Measurements from ENCODE around the gene RXFP2.

The RXFP2 gene

GRCh38 chr13:31824705-31825517 is 85.6 kb downstream of the RXFP2 start:
- peak in 2 of 51 donors; percentile 1 to 25 for DNase-seq

DNA sequence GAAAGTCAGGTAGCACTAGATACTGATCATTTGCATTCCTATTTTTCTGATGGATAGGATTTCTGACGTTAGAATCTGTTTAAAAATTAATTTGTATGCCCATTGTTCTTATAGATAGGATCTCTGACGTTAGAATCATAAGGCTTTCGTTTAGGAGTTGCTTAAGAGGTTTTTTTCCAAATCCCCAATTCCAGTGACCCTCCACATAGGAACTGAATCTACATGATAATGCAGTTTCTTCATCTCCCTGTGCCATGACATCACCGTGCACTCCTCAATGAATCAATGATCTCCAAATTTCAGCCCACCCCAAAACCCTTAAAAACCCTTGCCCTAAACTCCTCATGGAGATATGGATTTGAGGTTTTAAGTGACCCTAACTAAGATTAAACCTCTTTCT is 87.2 kb downstream of the RXFP2 start:
- no peak for DNase-seq

GRCh38 chr13:31827707-31828106 is 88.4 kb downstream of the RXFP2 start:
- DNase-seq, result no peak

DNA sequence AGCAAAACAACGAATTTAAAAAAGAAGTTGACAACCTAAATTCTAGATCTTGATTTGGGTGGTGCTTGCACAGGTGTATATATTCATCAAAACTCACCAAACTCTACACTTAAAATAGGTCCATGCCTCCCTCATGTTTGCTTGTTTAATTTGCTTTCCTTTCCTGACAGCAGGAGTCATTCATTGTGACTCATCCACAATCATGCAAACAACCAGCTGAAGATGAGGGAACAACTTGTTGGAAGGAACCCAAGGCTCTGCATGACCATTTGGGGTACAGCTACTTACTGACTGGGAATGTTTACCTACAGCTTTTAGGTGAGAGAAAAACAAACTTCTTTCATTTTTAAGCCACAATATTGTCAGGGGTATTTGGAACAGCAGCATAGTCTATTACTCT is 96.6 kb downstream of the RXFP2 start:
- no peak for DNase-seq

DNA sequence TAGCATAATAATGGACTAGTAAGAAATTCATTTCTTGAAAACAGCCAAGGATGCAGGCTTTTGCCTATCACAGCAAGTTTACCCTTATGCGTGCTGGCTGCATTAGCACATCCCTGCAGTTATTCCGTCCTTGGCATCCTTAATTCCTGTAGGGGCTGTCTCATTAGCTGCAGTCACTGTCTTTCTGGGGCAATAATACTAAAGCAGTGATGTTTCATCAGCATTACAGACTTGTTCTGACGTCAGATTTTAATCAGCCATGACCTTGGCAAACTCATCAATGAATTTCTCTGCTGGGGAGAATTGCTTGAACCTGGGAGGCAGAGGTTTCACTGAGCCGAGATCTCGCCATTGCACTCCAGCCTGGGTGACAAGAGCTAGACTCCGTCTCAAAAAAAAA is 103.7 kb downstream of the RXFP2 start:
- no peak for DNase-seq

GRCh38 chr13:31846182-31846938 is 107.0 kb downstream of the RXFP2 start:
- peak in 49 of 51 donors; percentile 28 to 92 (median 76) for DNase-seq

- peak in 6 of 51 donors; percentile 24 to 59 (median 42) for DNase-seq
Observed at GRCh38 chr13:31846961-31847752, 107.8 kb downstream of the RXFP2 start.

- DNase-seq, result no peak
Observed at GRCh38 chr13:31848621-31849020, 109.3 kb downstream of the RXFP2 start.

- DNase-seq, result no peak
Observed at GRCh38 chr13:31849206-31849605, 109.9 kb downstream of the RXFP2 start.

- no peak for DNase-seq
Observed at GRCh38 chr13:31850041-31850555, 110.8 kb downstream of the RXFP2 start.

GRCh38 chr13:31851216-31851615 is 111.9 kb downstream of the RXFP2 start:
- DNase-seq, result no peak
